WERI-Rb-1 (cell line): ENCODE measurements around the gene HOXC10.
A peak's percentile ranks its signal among the peaks of the same experiment; 100 is the strongest.

Experiments
- DNase-seq: peaks from one replicate; pipeline ENCODE4 v3.0.0-alpha.2; 2020
- H3K27ac ChIP-seq: fragments of 250-450 bp; sonication (Bioruptor Pico); 2 replicates; pipeline ENCODE4 v1.5.1; 2020; ENCODE audit warnings: mild to moderate bottlenecking, moderate library complexity
- H3K27me3 ChIP-seq: fragments of 250-450 bp; sonication (Bioruptor Pico); 2 replicates; pipeline ENCODE4 v1.5.1; 2021; ENCODE audit warnings: mild to moderate bottlenecking, low read depth, moderate library complexity; ENCODE audit not compliant: insufficient read depth, severe bottlenecking
- H3K36me3 ChIP-seq: fragments of 250-450 bp; sonication (Bioruptor Pico); 2 replicates; pipeline ENCODE4 v1.5.1; 2020; ENCODE audit warnings: mild to moderate bottlenecking, moderate library complexity
- H3K4me3 ChIP-seq: 2 replicates; pipeline ENCODE4 v1.5.1; 2011; ENCODE audit warnings: low read depth, mild to moderate bottlenecking, control low read depth, low read length
- H3K9me3 ChIP-seq: fragments of 250-450 bp; sonication (Bioruptor Pico); 2 replicates; pipeline ENCODE4 v1.5.1; 2021; ENCODE audit warnings: mild to moderate bottlenecking, moderate library complexity; ENCODE audit not compliant: severe bottlenecking
- TF ChIP-seq, protein P1 (sequence below): IDR thresholded peaks from 2 replicates; pipeline ENCODE4 v1.5.1; 2011; ENCODE audit warnings: low read depth, mild to moderate bottlenecking, control low read depth, inconsistent platforms, low read length

Gene HOXC10

DNA sequence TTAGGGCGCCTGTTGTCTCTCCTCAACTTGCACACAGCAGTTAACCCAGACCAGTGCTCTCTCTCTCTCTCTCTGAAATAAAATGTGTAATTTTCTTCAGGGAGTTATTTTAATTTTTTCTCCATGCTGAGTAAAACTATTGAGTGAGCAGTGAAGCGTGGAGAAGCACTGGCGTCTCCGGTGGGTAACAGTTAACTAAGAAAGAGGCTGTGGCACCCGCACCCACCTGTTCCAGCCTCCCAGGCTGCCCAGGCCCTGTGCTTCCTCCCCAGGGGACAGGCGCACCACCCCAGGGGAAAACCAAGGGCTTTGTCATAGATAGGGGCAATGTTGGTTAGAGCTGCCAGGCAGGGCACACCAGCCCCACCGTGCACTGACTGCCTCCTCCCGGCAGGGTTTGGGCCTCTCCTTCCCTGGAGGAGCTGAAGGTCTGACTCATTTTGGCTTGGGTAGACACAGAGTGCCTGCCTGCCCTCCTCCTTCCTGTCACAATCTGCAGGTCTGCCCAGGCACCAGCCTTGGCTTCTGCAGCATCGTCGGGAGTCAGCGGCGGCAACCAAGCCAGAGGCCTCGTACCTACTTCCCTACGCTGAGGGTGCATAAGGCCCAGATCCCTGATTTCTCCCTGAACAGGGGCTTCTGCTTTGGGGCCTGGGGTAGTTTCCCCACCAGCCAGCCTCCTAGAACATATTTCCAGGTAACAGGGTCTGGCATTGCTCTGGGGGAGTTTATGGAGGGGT is 51.8 kb downstream of the HOXC10 start:
- Histone ChIP-seq H3K9me3 (no peaks in the 10 kb centered on the region), H3K27me3 (no peaks in the 10 kb centered on the region), H3K4me3 (no peak overlapping the region), H3K27ac (peak overlapping the region; percentile 90), H3K36me3 (no peaks in the 10 kb centered on the region)
- DNase-seq: peak; percentile 59
- TF ChIP-seq, protein P1, sequence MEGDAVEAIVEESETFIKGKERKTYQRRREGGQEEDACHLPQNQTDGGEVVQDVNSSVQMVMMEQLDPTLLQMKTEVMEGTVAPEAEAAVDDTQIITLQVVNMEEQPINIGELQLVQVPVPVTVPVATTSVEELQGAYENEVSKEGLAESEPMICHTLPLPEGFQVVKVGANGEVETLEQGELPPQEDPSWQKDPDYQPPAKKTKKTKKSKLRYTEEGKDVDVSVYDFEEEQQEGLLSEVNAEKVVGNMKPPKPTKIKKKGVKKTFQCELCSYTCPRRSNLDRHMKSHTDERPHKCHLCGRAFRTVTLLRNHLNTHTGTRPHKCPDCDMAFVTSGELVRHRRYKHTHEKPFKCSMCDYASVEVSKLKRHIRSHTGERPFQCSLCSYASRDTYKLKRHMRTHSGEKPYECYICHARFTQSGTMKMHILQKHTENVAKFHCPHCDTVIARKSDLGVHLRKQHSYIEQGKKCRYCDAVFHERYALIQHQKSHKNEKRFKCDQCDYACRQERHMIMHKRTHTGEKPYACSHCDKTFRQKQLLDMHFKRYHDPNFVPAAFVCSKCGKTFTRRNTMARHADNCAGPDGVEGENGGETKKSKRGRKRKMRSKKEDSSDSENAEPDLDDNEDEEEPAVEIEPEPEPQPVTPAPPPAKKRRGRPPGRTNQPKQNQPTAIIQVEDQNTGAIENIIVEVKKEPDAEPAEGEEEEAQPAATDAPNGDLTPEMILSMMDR: no peak

DNA sequence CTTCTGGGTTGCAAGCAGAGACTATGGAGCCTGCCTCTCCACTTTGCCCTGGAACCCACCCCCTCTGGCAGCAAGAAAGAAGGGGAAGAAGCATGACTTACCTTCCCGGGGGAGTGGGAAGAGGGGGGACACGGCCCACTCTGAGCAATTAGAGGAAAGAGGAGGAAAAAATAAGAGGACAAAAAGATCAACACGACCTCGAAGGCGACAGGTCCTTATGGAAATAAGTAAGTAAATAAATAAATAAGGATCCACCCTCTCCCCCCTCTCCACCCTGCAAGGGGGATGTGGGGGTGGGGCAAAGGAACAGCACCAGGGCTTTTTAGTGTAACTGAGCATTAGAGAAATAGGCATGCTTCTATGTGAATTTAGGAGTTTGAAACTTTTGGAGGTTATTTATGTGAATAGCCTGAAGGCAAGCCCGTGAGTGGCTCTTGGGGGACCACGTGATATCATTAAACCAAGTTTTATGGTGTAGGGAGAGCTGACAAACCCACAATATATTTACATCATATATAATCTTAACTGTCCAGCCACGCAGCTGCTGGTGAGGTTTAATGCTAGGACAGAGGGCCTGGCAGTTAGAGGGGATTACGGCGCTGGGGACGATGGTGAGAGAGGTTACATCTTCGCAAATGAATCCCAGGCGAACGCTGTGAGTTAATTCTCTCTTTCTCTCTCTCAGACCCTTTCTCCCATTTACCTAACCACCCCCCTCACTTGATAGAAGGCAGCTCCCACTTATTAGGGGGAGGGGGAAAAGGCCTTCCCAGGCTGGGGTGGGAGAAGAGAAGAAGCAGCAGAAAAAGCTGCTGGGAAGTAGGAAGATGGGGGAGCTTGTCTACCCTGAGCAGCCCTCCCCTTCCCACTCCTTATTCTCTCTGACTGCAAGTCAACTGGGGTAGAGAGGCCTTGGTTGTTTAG is 52.7 kb downstream of the HOXC10 start:
- Histone ChIP-seq H3K9me3 (no peaks in the 10 kb centered on the region), H3K27me3 (no peaks in the 10 kb centered on the region), H3K36me3 (no peaks in the 10 kb centered on the region), H3K4me3 (peak overlapping the region; percentile 46), H3K27ac (peak overlapping the region; percentile 90)
- DNase-seq: peak; percentile 83
- TF ChIP-seq, protein P1: no peak

DNA sequence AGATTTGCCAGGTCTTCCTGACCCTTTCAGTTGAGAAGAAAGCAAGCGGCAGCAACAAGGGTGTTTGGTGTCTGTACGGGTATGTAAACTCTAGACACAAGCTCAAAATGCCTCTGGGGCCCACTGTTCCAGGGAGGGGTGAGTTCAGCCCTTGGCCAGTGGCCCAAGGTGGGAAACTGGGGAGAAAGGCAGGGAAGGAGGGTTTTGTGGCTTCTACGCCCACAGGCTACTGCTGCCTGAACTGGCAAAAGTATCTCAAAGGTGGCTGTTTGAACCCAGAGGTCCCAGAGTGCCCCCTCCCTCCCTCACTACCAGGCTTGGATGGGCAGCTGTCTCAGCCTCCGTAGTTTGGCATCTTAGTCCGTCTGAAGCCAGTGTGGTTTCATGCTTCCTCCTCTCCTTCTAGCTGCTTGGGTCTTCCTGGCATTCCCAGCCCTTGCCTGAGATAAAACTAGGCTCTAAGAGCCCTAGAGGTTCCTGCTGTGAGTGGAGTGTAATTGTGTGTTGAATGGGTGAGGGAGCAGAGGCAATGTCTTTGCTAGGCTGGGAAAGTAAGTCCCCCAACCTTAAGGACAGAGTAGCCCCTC is 53.4 kb downstream of the HOXC10 start:
- DNase-seq: no peak
- Histone ChIP-seq H3K36me3 (no peaks in the 10 kb centered on the region), H3K9me3 (no peaks in the 10 kb centered on the region), H3K27ac (peak overlapping the region; percentile 90), H3K27me3 (no peaks in the 10 kb centered on the region), H3K4me3 (peak overlapping the region; percentile 46)
- TF ChIP-seq, protein P1: no peak

DNA sequence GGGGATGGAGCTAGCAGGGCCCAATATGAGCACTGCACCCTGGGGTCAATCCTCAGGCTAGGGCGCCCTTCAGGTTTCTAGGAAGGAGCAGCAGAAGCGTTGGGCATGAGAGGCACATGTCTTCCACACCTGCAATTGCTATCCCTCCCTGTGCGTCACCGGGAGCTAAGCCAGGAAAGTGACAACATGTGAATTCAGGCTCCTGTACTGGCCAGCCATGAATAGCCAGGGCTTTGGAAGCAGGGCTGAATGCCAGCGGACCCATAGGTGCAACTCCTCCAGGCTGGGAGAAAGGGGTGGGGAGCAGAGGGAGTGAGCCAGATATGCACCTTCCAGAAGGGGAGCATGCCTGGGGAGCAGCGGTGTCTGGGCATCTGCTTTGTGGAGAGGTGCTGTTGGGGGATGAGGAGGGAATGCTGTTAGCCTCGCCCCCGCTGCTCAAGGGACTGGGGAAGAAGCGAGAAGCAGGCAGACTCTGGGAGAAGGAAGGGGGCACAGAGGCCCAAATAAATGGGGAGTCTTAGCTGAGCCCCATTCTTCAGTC is 54.0 kb downstream of the HOXC10 start:
- peak overlapping the region; percentile 46 for H3K4me3 ChIP-seq
- H3K27ac ChIP-seq: peak overlapping the region; percentile 90
- no peak for DNase-seq
- TF ChIP-seq, protein P1: no peak
- no peaks in the 10 kb centered on the region for H3K27me3 ChIP-seq
- no peaks in the 10 kb centered on the region for H3K9me3 ChIP-seq
- no peaks in the 10 kb centered on the region for H3K36me3 ChIP-seq

DNA sequence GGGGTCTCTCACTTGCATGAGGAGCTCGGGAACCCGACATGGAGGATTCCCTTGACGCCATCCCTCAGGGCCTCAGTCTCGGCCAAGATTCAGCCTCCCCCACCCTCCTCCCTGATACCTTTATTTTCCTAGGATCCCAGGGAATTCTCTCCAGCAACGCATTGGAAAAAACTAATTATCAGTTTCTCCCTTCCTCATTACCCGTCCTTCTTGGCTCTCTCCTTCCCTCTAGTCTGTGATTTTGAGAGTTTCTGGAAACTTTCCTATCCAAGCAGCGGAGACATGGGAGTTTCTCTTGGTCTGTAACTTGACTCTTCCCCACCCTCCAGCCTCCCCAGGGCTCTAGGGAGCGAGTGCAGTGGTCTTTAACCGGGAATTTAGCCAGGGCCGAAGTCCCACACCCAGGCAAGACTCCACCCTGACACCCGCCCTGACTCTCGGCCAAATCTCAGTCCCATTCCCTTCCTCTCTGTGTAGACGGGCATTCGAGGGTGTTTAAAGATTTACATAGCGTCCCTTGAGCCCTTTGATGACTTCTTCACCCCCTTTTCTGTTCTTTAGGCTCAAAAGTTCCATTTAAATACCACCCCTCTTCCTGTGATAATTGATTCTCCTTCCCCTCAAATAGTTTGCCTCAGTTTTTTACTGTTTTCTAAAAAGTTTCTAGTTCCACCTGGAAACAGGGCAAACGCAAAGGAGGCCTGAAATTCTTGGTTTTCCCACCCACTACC is 54.6 kb downstream of the HOXC10 start:
- DNase-seq: no peak
- no peaks in the 10 kb centered on the region for H3K9me3 ChIP-seq
- peak overlapping the region; percentile 90; the same call in 1 of the 2 replicates for H3K27ac ChIP-seq
- no peak overlapping the region for H3K4me3 ChIP-seq
- no peaks in the 10 kb centered on the region for H3K36me3 ChIP-seq
- no peaks in the 10 kb centered on the region for H3K27me3 ChIP-seq
- TF ChIP-seq, protein P1: no peak
